ENCODE results near the gene TAF4B.
"Not testable (repeated sequence)": the region's sequence is repeated elsewhere in the genome, so short reads cannot be mapped to it uniquely, and the experiment has no call there.

TAF4B gene

GRCh38 chr18:26434887-26435286 lies 208.6 kb downstream of the TAF4B start:
- DNase-seq, result no peak

GRCh38 chr18:26435415-26436095 lies 209.3 kb downstream of the TAF4B start:
- DNase-seq, result no peak

- DNase-seq, result no peak
Observed at GRCh38 chr18:26436176-26437051, 210.2 kb downstream of the TAF4B start.

GRCh38 chr18:26437634-26438033 lies 211.4 kb downstream of the TAF4B start:
- not testable (repeated sequence) for DNase-seq

- peak; percentile 18 for DNase-seq
Observed at GRCh38 chr18:26438980-26439379, 212.7 kb downstream of the TAF4B start.

GRCh38 chr18:26439537-26439936 lies 213.3 kb downstream of the TAF4B start:
- no peak for DNase-seq

GRCh38 chr18:26440644-26441043 lies 214.4 kb downstream of the TAF4B start:
- DNase-seq, result no peak
